Measurements from ENCODE around the gene CHST12. TPM values are rescaled to one million over a fixed set of nuclear protein-coding genes. Genes with fewer than 3 reads are reported as not detected.

Gene CHST12
- total RNA-seq, 2 donors from 2014 or later, result 8.7 to 8.8 TPM

GRCh38 chr7:2357165-2357564, 46.2 kb upstream of the CHST12 start:
- Histone ChIP-seq H3K27me3 (no peaks in the 10 kb centered on the region), H3K4me1 (peaks cover 15% of the 10 kb centered on the region), H3K4me3 (no peak overlapping the region), H3K9ac (ENCODE audit: low read depth in 2 of 2, low read length in 2 of 2) (peak overlapping the region in 1 of 2 donors; percentile 19), H3K36me3 (peaks cover 12% of the 10 kb centered on the region), H3K9me3 (no peaks in the 10 kb centered on the region), H3K27ac (no peak overlapping the region)
- DNase-seq, result no peak
- intact Hi-C loops (cut with DNase I), result loop anchor here (10.0 kb wide), 1 partner anchor 772 kb away; no protein-coding TSS in a partner anchor
- TF ChIP-seq CTCF (IDR thresholded peaks at IDR 0.05), result no peak

- no peaks in the 10 kb centered on the region for H3K9me3 ChIP-seq
- H3K4me3 ChIP-seq, result no peak overlapping the region
- H3K36me3 ChIP-seq, result peaks cover 16% of the 10 kb centered on the region
- H3K27ac ChIP-seq, result no peak overlapping the region
- DNase-seq, result no peak
- no peaks in the 10 kb centered on the region for H3K27me3 ChIP-seq
- TF ChIP-seq CTCF (IDR thresholded peaks at IDR 0.05), result no peak
- H3K9ac ChIP-seq (ENCODE audit: low read depth in 2 of 2, low read length in 2 of 2), result no peak overlapping the region
- intact Hi-C loops (cut with DNase I), result loop anchor here (10.0 kb wide), 1 partner anchor 773 kb away; no protein-coding TSS in a partner anchor
- H3K4me1 ChIP-seq, result peaks cover 15% of the 10 kb centered on the region
Observed at GRCh38 chr7:2357571-2357970, 45.8 kb upstream of the CHST12 start.

- Histone ChIP-seq H3K27ac (no peak overlapping the region), H3K27me3 (no peaks in the 10 kb centered on the region), H3K4me3 (no peak overlapping the region), H3K4me1 (peaks cover 15% of the 10 kb centered on the region), H3K36me3 (peaks cover 24% of the 10 kb centered on the region), H3K9me3 (no peaks in the 10 kb centered on the region), H3K9ac (ENCODE audit: low read depth in 2 of 2, low read length in 2 of 2) (peak overlapping the region in 1 of 2 donors; percentile 1)
- intact Hi-C loops (cut with DNase I), result loop anchor here (10.0 kb wide), 1 partner anchor 774 kb away; no protein-coding TSS in a partner anchor
- no peak for TF ChIP-seq CTCF (IDR thresholded peaks at IDR 0.05)
- no peak for DNase-seq
Observed at GRCh38 chr7:2358968-2359527, 44.4 kb upstream of the CHST12 start.

GRCh38 chr7:2359610-2360009, 43.8 kb upstream of the CHST12 start:
- Histone ChIP-seq H3K4me1 (peaks cover 15% of the 10 kb centered on the region), H3K4me3 (no peak overlapping the region), H3K27me3 (no peaks in the 10 kb centered on the region), H3K27ac (no peak overlapping the region), H3K9ac (ENCODE audit: low read depth in 2 of 2, low read length in 2 of 2) (peak overlapping the region in 1 of 2 donors; percentile 1), H3K36me3 (peaks cover 24% of the 10 kb centered on the region), H3K9me3 (no peaks in the 10 kb centered on the region)
- DNase-seq, result no peak
- TF ChIP-seq CTCF (IDR thresholded peaks at IDR 0.05), result no peak
- intact Hi-C loops (cut with DNase I), result loop anchor here (10.0 kb wide), 1 partner anchor 775 kb away; no protein-coding TSS in a partner anchor

GRCh38 chr7:2360796-2361195, 42.6 kb upstream of the CHST12 start:
- Histone ChIP-seq H3K4me3 (no peak overlapping the region), H3K9ac (ENCODE audit: low read depth in 2 of 2, low read length in 2 of 2) (no peak overlapping the region), H3K4me1 (peaks cover 15% of the 10 kb centered on the region), H3K9me3 (no peaks in the 10 kb centered on the region), H3K27me3 (no peaks in the 10 kb centered on the region), H3K36me3 (peaks cover 24% of the 10 kb centered on the region), H3K27ac (no peak overlapping the region)
- no peak for DNase-seq
- no peak for TF ChIP-seq CTCF (IDR thresholded peaks at IDR 0.05)
- intact Hi-C loops (cut with DNase I), result no loop called here

Measured in colonic mucosa (tissue), 4 donors.